Measurements from ENCODE around the gene ABCA6.

Gene ABCA6

GRCh38 chr17:69142175-69142802 is 594 bp upstream of the ABCA6 start:
- TF ChIP-seq CTCF (IDR thresholded peaks at IDR 0.05; ENCODE audit: borderline replicate concordance, insufficient read depth, low read depth, low read length) = no peak
- no peak overlapping the region for H3K4me3 ChIP-seq (ENCODE audit: low read depth, low read length)

GRCh38 chr17:69134112-69134511 is 7.6 kb downstream of the ABCA6 start:
- TF ChIP-seq CTCF (IDR thresholded peaks at IDR 0.05; ENCODE audit: borderline replicate concordance, insufficient read depth, low read depth, low read length) = no peak
- H3K4me3 ChIP-seq (ENCODE audit: low read depth, low read length) = no peak overlapping the region

- H3K4me3 ChIP-seq (ENCODE audit: low read depth, low read length) = no peak overlapping the region
- no peak for TF ChIP-seq CTCF (IDR thresholded peaks at IDR 0.05; ENCODE audit: borderline replicate concordance, insufficient read depth, low read depth, low read length)
Measured at GRCh38 chr17:69130627-69131296, 10.9 kb downstream of the ABCA6 start.

GRCh38 chr17:69123626-69124025 is 18.1 kb downstream of the ABCA6 start:
- no peak for TF ChIP-seq CTCF (IDR thresholded peaks at IDR 0.05; ENCODE audit: borderline replicate concordance, insufficient read depth, low read depth, low read length)
- no peak overlapping the region for H3K4me3 ChIP-seq (ENCODE audit: low read depth, low read length)

GRCh38 chr17:69122065-69122464 is 19.6 kb downstream of the ABCA6 start:
- no peak for TF ChIP-seq CTCF (IDR thresholded peaks at IDR 0.05; ENCODE audit: borderline replicate concordance, insufficient read depth, low read depth, low read length)
- no peak overlapping the region for H3K4me3 ChIP-seq (ENCODE audit: low read depth, low read length)

- no peak overlapping the region for H3K4me3 ChIP-seq (ENCODE audit: low read depth, low read length)
- no peak for TF ChIP-seq CTCF (IDR thresholded peaks at IDR 0.05; ENCODE audit: borderline replicate concordance, insufficient read depth, low read depth, low read length)
Measured at GRCh38 chr17:69117855-69118784, 23.6 kb downstream of the ABCA6 start.
